Measurements from ENCODE around the gene TLE5. TPM values are rescaled to one million over a fixed set of nuclear protein-coding genes. Genes with fewer than 3 reads are reported as not detected.
A peak's percentile ranks its signal among the peaks of the same experiment; 100 is the strongest.

The TLE5 gene
- total RNA-seq, 3 donors from 2014 or later, result 329 to 407 (median 397) TPM

GRCh38 chr19:3102239-3103140 lies 40.2 kb upstream of the TLE5 start:
- no peak for DNase-seq (ENCODE audit: low spot score in 2 of 2)
- no peak overlapping the region for H3K4me3 ChIP-seq
- H3K36me3 ChIP-seq, result no peaks in the 10 kb centered on the region
- intact Hi-C loops (cut with DNase I; ENCODE audit: low total_unique reads), result loop anchor here (2.0 kb wide), 1 partner anchor 140 kb away; no protein-coding TSS in a partner anchor
- H3K4me1 ChIP-seq, result peaks cover 14 to 22% of the 10 kb centered on the region in 2 donors
- no peaks in the 10 kb centered on the region for H3K27me3 ChIP-seq
- no peak for TF ChIP-seq POLR2AphosphoS5 (IDR thresholded peaks at IDR 0.05)
- TF ChIP-seq CTCF (IDR thresholded peaks at IDR 0.05), result no peak
- no peak for TF ChIP-seq POLR2A (IDR thresholded peaks at IDR 0.05)
- H3K27ac ChIP-seq, result peak overlapping the region; percentile 15 to 25
- H3K9me3 ChIP-seq, result no peaks in the 10 kb centered on the region

GRCh38 chr19:3100747-3101730 lies 38.7 kb upstream of the TLE5 start:
- H3K27ac ChIP-seq, result peak overlapping the region; percentile 89 to 96
- H3K27me3 ChIP-seq, result no peaks in the 10 kb centered on the region
- H3K36me3 ChIP-seq, result no peaks in the 10 kb centered on the region
- TF ChIP-seq CTCF (IDR thresholded peaks at IDR 0.05) (no peak), POLR2AphosphoS5 (IDR thresholded peaks at IDR 0.05) (no peak), POLR2A (IDR thresholded peaks at IDR 0.05) (no peak)
- no peak for DNase-seq (ENCODE audit: low spot score in 2 of 2)
- no peaks in the 10 kb centered on the region for H3K9me3 ChIP-seq
- H3K4me1 ChIP-seq, result peaks cover 20 to 37% of the 10 kb centered on the region in 2 donors
- intact Hi-C loops (cut with DNase I; ENCODE audit: low total_unique reads), result no loop called here
- no peak overlapping the region for H3K4me3 ChIP-seq

- Histone ChIP-seq H3K27me3 (no peaks in the 10 kb centered on the region), H3K36me3 (no peaks in the 10 kb centered on the region), H3K9me3 (no peaks in the 10 kb centered on the region), H3K4me3 (no peak overlapping the region), H3K27ac (peak overlapping the region; percentile 89 to 96), H3K4me1 (peaks cover 23 to 37% of the 10 kb centered on the region in 2 donors)
- DNase-seq (ENCODE audit: low spot score in 2 of 2), result no peak
- intact Hi-C loops (cut with DNase I; ENCODE audit: low total_unique reads), result no loop called here
- TF ChIP-seq POLR2AphosphoS5 (IDR thresholded peaks at IDR 0.05) (no peak), POLR2A (IDR thresholded peaks at IDR 0.05) (no peak), CTCF (IDR thresholded peaks at IDR 0.05) (no peak)
These were observed 38.0 kb upstream of the TLE5 start for GRCh38 chr19:3100331-3100730.

- H3K9me3 ChIP-seq, result no peaks in the 10 kb centered on the region
- peak overlapping the region; percentile 89 to 96 for H3K27ac ChIP-seq
- peaks cover 24 to 37% of the 10 kb centered on the region in 2 donors for H3K4me1 ChIP-seq
- TF ChIP-seq CTCF (IDR thresholded peaks at IDR 0.05), result no peak
- TF ChIP-seq POLR2AphosphoS5 (IDR thresholded peaks at IDR 0.05), result no peak
- no peak for TF ChIP-seq POLR2A (IDR thresholded peaks at IDR 0.05)
- H3K27me3 ChIP-seq, result no peaks in the 10 kb centered on the region
- intact Hi-C loops (cut with DNase I; ENCODE audit: low total_unique reads), result no loop called here
- DNase-seq (ENCODE audit: low spot score in 2 of 2), result no peak
- no peaks in the 10 kb centered on the region for H3K36me3 ChIP-seq
- H3K4me3 ChIP-seq, result peak overlapping the region in 2 of 3 donors; percentile 65 to 98
These were observed 37.3 kb upstream of the TLE5 start for GRCh38 chr19:3099347-3100145.
